NB4 (cell line): ENCODE results near the gene SOAT1.

Experiments used
- DNase-seq: peaks from one replicate; pipeline ENCODE4 v3.0.0; 2010; ENCODE audit warnings: low read depth
- H3K4me3 ChIP-seq: one replicate; pipeline ENCODE4 v1.5.1; 2011; ENCODE audit warnings: mild to moderate bottlenecking, low read depth, low read length, moderate library complexity
- MYC ChIP-seq: IDR thresholded peaks from 2 replicates; pipeline ENCODE4 v1.6.1; 2011; ENCODE audit warnings: low read depth, low read length
- POLR2A ChIP-seq: IDR thresholded peaks from 2 replicates; pipeline ENCODE4 v1.6.1; 2011; ENCODE audit warnings: mild to moderate bottlenecking; ENCODE audit not compliant: insufficient read length; ENCODE audit errors: extremely low read depth
- TF ChIP-seq, protein P1 (sequence below): IDR thresholded peaks from 2 replicates; pipeline ENCODE4 v1.6.1; 2011; ENCODE audit warnings: low read depth, low read length
- TF ChIP-seq, protein P2 (sequence below): IDR thresholded peaks from one replicate; pipeline ENCODE4 v1.5.1; 2012; ENCODE audit warnings: low read depth, low read length

The SOAT1 gene

DNA sequence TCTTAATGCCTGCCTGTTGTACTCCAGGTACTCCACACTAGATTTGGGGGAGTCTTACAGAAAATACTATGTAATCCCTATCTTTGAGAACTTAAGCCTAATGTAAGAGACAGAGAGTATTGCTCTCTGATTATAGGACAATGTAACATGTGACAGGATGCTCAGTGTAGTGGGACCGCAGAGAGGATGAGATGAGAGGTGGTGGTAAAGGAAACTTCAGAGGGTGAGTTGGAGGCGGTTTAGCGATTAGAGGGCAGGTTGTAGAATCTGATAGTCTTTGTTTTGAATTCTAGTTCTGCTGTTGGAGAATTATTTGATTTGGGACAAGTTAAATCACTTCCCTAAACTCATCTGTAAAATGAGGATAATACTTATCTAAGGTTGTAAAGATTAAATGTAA is 5.4 kb downstream of the SOAT1 start:
- TF ChIP-seq POLR2A, result no peak
- TF ChIP-seq MYC, result no peak
- TF ChIP-seq, protein P1, sequence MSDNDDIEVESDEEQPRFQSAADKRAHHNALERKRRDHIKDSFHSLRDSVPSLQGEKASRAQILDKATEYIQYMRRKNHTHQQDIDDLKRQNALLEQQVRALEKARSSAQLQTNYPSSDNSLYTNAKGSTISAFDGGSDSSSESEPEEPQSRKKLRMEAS, result no peak
- TF ChIP-seq, protein P2, sequence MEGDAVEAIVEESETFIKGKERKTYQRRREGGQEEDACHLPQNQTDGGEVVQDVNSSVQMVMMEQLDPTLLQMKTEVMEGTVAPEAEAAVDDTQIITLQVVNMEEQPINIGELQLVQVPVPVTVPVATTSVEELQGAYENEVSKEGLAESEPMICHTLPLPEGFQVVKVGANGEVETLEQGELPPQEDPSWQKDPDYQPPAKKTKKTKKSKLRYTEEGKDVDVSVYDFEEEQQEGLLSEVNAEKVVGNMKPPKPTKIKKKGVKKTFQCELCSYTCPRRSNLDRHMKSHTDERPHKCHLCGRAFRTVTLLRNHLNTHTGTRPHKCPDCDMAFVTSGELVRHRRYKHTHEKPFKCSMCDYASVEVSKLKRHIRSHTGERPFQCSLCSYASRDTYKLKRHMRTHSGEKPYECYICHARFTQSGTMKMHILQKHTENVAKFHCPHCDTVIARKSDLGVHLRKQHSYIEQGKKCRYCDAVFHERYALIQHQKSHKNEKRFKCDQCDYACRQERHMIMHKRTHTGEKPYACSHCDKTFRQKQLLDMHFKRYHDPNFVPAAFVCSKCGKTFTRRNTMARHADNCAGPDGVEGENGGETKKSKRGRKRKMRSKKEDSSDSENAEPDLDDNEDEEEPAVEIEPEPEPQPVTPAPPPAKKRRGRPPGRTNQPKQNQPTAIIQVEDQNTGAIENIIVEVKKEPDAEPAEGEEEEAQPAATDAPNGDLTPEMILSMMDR, result no peak
- DNase-seq, result no peak
- H3K4me3 ChIP-seq, result no peak overlapping the region

DNA sequence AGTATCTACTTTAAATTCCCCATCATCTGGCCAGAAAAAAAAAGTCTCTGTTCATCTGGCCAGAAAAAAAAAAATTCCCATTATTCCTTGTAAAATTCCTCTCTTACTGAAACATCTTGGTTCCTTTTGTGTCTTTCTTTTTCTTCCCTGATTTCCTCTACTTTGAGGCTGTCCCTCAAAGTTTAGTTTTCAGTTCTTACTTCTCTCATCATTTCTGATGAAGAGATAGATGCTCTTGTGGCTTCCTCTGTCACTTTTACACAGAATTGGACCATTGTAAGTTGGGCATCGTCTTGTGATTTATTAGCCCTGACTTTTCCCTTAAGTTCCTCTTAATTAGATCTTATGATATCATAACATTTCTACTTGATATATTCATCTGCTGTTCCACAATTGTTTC is 6.5 kb downstream of the SOAT1 start:
- DNase-seq, result no peak

DNA sequence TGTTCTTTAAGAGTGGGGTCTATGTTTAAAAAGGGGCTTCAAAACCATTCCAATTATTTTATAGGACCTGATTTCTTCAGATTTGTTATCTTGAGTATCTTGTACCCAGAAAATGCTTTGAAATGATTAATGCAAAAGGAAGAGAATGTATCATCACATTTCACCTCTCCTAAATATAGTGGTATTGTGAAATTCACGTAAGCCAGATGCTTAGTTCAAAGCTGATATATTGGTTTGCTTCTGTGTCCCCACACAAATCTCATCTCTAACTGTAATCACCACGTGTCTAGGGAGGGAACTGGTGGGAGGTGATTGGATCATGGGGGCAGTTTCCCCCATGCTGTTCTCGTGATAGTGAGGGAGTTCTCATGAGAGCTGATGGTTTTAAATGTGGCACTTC is 8.5 kb downstream of the SOAT1 start:
- TF ChIP-seq, protein P2, result no peak
- TF ChIP-seq, protein P1, result no peak
- no peak for TF ChIP-seq MYC
- TF ChIP-seq POLR2A, result no peak
- no peak for DNase-seq
- H3K4me3 ChIP-seq, result no peak overlapping the region

More for the DNA sequence above, 6.5 kb downstream of the SOAT1 start:
- no peak for TF ChIP-seq POLR2A
- TF ChIP-seq, protein P2, result no peak
- TF ChIP-seq MYC, result no peak
- TF ChIP-seq, protein P1, result no peak
- no peak overlapping the region for H3K4me3 ChIP-seq

DNA sequence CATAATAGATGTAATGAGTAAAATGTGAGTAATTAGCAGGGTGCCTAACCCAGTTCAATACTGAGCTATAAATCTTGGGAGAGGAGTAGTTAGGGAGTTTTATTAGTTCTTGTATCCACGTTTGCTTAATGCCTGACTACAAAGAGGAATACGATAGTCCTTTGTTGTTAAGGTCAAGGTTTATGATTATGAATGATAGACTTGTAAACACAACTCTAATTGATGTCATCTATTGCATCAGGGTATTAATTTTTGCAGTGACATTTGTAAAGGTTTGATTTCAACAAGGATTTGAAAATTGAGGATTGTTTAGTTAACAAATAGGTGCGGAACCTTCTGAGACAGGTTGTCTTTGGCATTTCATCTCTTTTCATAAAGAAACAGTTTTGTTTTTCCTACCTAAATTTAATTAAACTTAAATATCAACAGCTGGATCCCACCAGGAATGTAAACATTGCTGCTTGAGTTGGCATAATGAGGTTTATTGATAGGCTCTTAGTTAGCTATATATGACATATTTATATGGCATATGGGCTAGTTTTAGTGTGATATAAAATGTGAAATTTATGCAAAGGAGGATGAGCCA is 9.7 kb downstream of the SOAT1 start:
- TF ChIP-seq, protein P1, result no peak
- TF ChIP-seq POLR2A, result no peak
- TF ChIP-seq, protein P2, result no peak
- no peak overlapping the region for H3K4me3 ChIP-seq
- DNase-seq, result no peak

DNA sequence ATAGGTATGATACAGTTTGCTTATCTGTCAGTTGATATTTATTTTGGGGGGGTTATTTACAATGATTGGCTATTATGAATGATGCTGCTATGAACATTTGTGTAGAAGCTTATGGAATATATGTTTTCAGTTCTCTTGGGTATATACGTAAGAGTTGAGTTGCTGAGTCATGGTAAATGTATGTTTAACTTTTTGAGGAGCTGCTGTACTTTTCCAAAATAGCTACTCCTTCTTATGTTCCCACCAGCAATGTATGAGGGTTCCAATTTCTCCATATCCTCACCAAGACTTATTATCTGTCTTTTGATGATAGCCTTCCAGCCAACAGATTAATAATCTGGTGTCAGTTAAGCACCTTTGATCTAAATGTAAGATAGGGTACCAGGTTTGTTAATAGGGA is 11.9 kb downstream of the SOAT1 start:
- TF ChIP-seq, protein P1, result no peak
- no peak for TF ChIP-seq POLR2A
- TF ChIP-seq, protein P2, result no peak
- TF ChIP-seq MYC, result no peak
- DNase-seq, result no peak
- H3K4me3 ChIP-seq, result no peak overlapping the region

DNA sequence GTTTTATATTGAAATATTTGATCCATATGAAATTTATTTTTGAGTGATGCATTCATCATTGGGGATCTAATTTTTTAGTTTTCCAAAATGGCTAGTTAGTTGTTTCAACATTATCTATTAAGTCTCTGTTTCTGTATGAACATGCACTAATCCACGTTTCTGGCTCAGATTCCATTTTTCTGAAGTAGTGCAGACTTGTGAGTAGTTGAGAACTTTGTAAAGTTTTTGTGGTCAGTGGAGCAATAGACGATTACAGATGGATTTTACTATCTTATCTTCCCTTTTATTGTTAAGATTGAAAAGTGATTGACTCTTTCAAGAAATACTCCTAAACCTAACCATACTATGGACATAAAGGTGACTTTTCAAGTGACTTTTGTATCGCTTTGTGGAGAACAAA is 16.7 kb downstream of the SOAT1 start:
- TF ChIP-seq, protein P2, result no peak
- TF ChIP-seq POLR2A (no peak), MYC (no peak)
- TF ChIP-seq, protein P1, result no peak
- H3K4me3 ChIP-seq, result no peak overlapping the region
- no peak for DNase-seq
